Stimulated activated CD8-positive, alpha-beta memory T cell treated with anti-CD3 and anti-CD28 coated beads, Interleukin-7, amount 100 ng/mL, for 4 hours (primary cell): Measurements from ENCODE around the gene UBC.
"Not testable (repeated sequence)": the region's sequence is repeated elsewhere in the genome, so short reads cannot be mapped to it uniquely, and the experiment has no call there.

Experiments used
- DNase-seq, 2 donors: peaks; one replicate each; pipeline ENCODE4 v3.0.0-alpha.2; 2020; ENCODE audit warnings: low read depth in 2 of 2

The UBC gene

GRCh38 chr12:124915239-124916236, 1.1 kb upstream of the UBC start:
- no peak for DNase-seq

GRCh38 chr12:124913474-124914391, 717 bp downstream of the UBC start:
- peak; percentile 93 for DNase-seq

GRCh38 chr12:124912529-124913287, 1.7 kb downstream of the UBC start:
- not testable (repeated sequence) for DNase-seq

GRCh38 chr12:124911521-124911920, 2.9 kb downstream of the UBC start:
- not testable (repeated sequence) for DNase-seq

GRCh38 chr12:124910561-124911478, 3.6 kb downstream of the UBC start:
- no peak for DNase-seq

- no peak for DNase-seq
Measured at GRCh38 chr12:124909831-124910560, 4.5 kb downstream of the UBC start.

- DNase-seq: peak; percentile 71 to 89
Measured at GRCh38 chr12:124906606-124907261, 7.7 kb downstream of the UBC start.

- no peak for DNase-seq
Measured at GRCh38 chr12:124904306-124905098, 9.9 kb downstream of the UBC start.

- no peak for DNase-seq
Measured at GRCh38 chr12:124902916-124903315, 11.5 kb downstream of the UBC start.

GRCh38 chr12:124901003-124901402, 13.4 kb downstream of the UBC start:
- DNase-seq: no peak

- not testable (repeated sequence) for DNase-seq
Measured at GRCh38 chr12:124900345-124900795, 14.1 kb downstream of the UBC start.

- DNase-seq: no peak
Measured at GRCh38 chr12:124898923-124899294, 15.5 kb downstream of the UBC start.

GRCh38 chr12:124898200-124898922, 16.1 kb downstream of the UBC start:
- DNase-seq: peak in 1 of 2 donors; percentile 52

GRCh38 chr12:124896461-124896860, 18.0 kb downstream of the UBC start:
- no peak for DNase-seq

- no peak for DNase-seq
Measured at GRCh38 chr12:124893792-124894516, 20.5 kb downstream of the UBC start.

- DNase-seq: no peak
Measured at GRCh38 chr12:124888260-124888659, 26.2 kb downstream of the UBC start.

- DNase-seq: not testable (repeated sequence)
Measured at GRCh38 chr12:124887766-124888165, 26.7 kb downstream of the UBC start.
